DOHH2 (cell line): Measurements from ENCODE around the gene ZNF264.

ENCODE experiments used
- H3F3A ChIP-seq: fragments of 200-600 bp; sonication (generic), shearing (Covaris generic); 2 replicates; pipeline ENCODE4 v1.6.0; 2016; ENCODE audit warnings: antibody characterized with exemption, mild to moderate bottlenecking; ENCODE audit not compliant: control insufficient read depth, insufficient read depth
- H3K27ac ChIP-seq: fragments of 200-600 bp; sonication (generic); 2 replicates; pipeline ENCODE4 v1.5.1; 2014; ENCODE audit warnings: low read depth, mild to moderate bottlenecking, low read length, moderate library complexity
- H3K27me3 ChIP-seq: fragments of 200-600 bp; sonication (generic); 2 replicates; pipeline ENCODE4 v1.6.1; 2014; ENCODE audit warnings: mild to moderate bottlenecking, low read length, mixed read lengths; ENCODE audit not compliant: control insufficient read depth
- H3K36me3 ChIP-seq: fragments of 200-600 bp; sonication (generic); 2 replicates; pipeline ENCODE4 v1.6.1; 2014; ENCODE audit warnings: mild to moderate bottlenecking, low read length, moderate library complexity, mixed read lengths; ENCODE audit not compliant: control insufficient read depth
- H3K4me1 ChIP-seq: fragments of 200-600 bp; sonication (generic); 2 replicates; pipeline ENCODE4 v1.6.1; 2014; ENCODE audit warnings: mild to moderate bottlenecking, low read length, mixed read lengths; ENCODE audit not compliant: control insufficient read depth
- H3K4me2 ChIP-seq: fragments of 200-600 bp; sonication (generic); 2 replicates; pipeline ENCODE4 v1.6.0; 2014; ENCODE audit warnings: mild to moderate bottlenecking, low read length, moderate library complexity
- H3K4me3 ChIP-seq: fragments of 200-600 bp; sonication (generic); 2 replicates; pipeline ENCODE4 v1.5.1; 2014; ENCODE audit warnings: mild to moderate bottlenecking, low read length, mixed read lengths
- H3K79me2 ChIP-seq: fragments of 200-600 bp; sonication (generic); 2 replicates; pipeline ENCODE4 v1.6.1; 2014; ENCODE audit warnings: mild to moderate bottlenecking, low read length, mixed read lengths; ENCODE audit not compliant: control insufficient read depth
- H3K9me2 ChIP-seq: fragments of 200-600 bp; sonication (generic); replicated peaks from 2 replicates; pipeline ENCODE4 v1.6.1; 2014; ENCODE audit warnings: mild to moderate bottlenecking, low read length, mixed read lengths; ENCODE audit not compliant: control insufficient read depth
- H3K9me3 ChIP-seq: fragments of 200-600 bp; sonication (generic); 2 replicates; pipeline ENCODE4 v1.6.1; 2014; ENCODE audit warnings: antibody characterized with exemption, low read length, mixed read lengths; ENCODE audit not compliant: control insufficient read depth, insufficient read depth
- H4K20me1 ChIP-seq: fragments of 200-600 bp; sonication (generic); 2 replicates; pipeline ENCODE4 v1.6.0; 2014; ENCODE audit warnings: low read depth, mild to moderate bottlenecking, antibody characterized with exemption, low read length, moderate library complexity; ENCODE audit not compliant: control insufficient read depth, insufficient read depth
- CTCF ChIP-seq: fragments of 200-600 bp; sonication (generic); IDR thresholded peaks from one replicate; pipeline ENCODE4 v1.5.1; 2014; ENCODE audit warnings: antibody characterized with exemption, mild to moderate bottlenecking, low read depth, low read length; ENCODE audit not compliant: poor library complexity, severe bottlenecking
- EZH2phosphoT487 ChIP-seq: fragments of 200-600 bp; sonication (generic); IDR thresholded peaks from 2 replicates; pipeline ENCODE4 v1.6.1; 2017; ENCODE audit warnings: borderline replicate concordance, mild to moderate bottlenecking, antibody characterized with exemption, low read length, moderate library complexity, mixed read lengths

ZNF264 gene

GRCh38 chr19:57191141-57192076, at the start of gene ZNF264:
Gene ZNF264 (plus strand): TSS chr19:57191500. CDS start chr19:57191914, 414 bp downstream.
- H3K4me2 ChIP-seq, result peak within 1 kb of the TSS; percentile 66
- no peak for TF ChIP-seq CTCF
- no peak within 1 kb of the TSS for H3K27ac ChIP-seq
- H3K4me3 ChIP-seq, result peak within 1 kb of the TSS; percentile 73
- H3K27me3 ChIP-seq, result no peaks in the 10 kb centered on the region
- peaks cover 8% of the 10 kb centered on the region; the same call in 1 of the 2 replicates for H3K36me3 ChIP-seq
- peaks cover 12% of the 10 kb centered on the region for H3K4me1 ChIP-seq
- H3F3A ChIP-seq, result no peaks in the 10 kb centered on the region
- H3K9me2 ChIP-seq, result no peaks in the 10 kb centered on the region
- H4K20me1 ChIP-seq, result no peaks in the 10 kb centered on the region
- H3K9me3 ChIP-seq, result peaks cover 43% of the 10 kb centered on the region
- H3K79me2 ChIP-seq, result no peaks in the 10 kb centered on the region

GRCh38 chr19:57141699-57142098, 49.6 kb upstream of the ZNF264 start:
- Histone ChIP-seq H3K9me2 (no peaks in the 10 kb centered on the region), H3K4me3 (no peak overlapping the region), H3K27ac (no peak overlapping the region), H3F3A (no peaks in the 10 kb centered on the region), H3K4me2 (no peak overlapping the region), H3K4me1 (no peaks in the 10 kb centered on the region), H3K36me3 (no peaks in the 10 kb centered on the region), H3K27me3 (no peaks in the 10 kb centered on the region), H4K20me1 (no peaks in the 10 kb centered on the region), H3K79me2 (no peaks in the 10 kb centered on the region), H3K9me3 (no peaks in the 10 kb centered on the region; the same call in 1 of the 2 replicates)
- TF ChIP-seq CTCF, result no peak
- TF ChIP-seq EZH2phosphoT487, result no peak

GRCh38 chr19:57152921-57153320, 38.4 kb upstream of the ZNF264 start:
- peaks cover 5% of the 10 kb centered on the region; the same call in 1 of the 2 replicates for H3K9me3 ChIP-seq
- no peak overlapping the region for H3K4me3 ChIP-seq

More at GRCh38 chr19:57152921-57153320, 38.4 kb upstream of the ZNF264 start:
- H3F3A ChIP-seq, result no peaks in the 10 kb centered on the region
- no peaks in the 10 kb centered on the region for H3K9me2 ChIP-seq
- TF ChIP-seq EZH2phosphoT487 (no peak), CTCF (no peak)
- H3K27me3 ChIP-seq, result no peaks in the 10 kb centered on the region
- H3K36me3 ChIP-seq, result no peaks in the 10 kb centered on the region
- no peak overlapping the region for H3K4me2 ChIP-seq
- no peaks in the 10 kb centered on the region for H3K4me1 ChIP-seq
- H3K27ac ChIP-seq, result no peak overlapping the region
- no peaks in the 10 kb centered on the region for H3K79me2 ChIP-seq
- no peaks in the 10 kb centered on the region for H4K20me1 ChIP-seq
